Activated B cell treated with CpG ODN at 0.5 μM for 24 hours (primary cell): Measurements from ENCODE around the gene PXN. TPM values are rescaled to one million over a fixed set of nuclear protein-coding genes. Genes with fewer than 3 reads are reported as not detected.
"Not testable (repeated sequence)": the region's sequence is repeated elsewhere in the genome, so short reads cannot be mapped to it uniquely, and the experiment has no call there.

Source experiments
- ATAC-seq: fragments of 200-7000 bp; cut with Tn5 transposase; one replicate; pipeline ENCODE4 v1.10.0; 2021; ENCODE audit warnings: low read depth, mild to moderate bottlenecking, moderate library complexity
- CTCF ChIA-PET: fragments of 350-600 bp; sonication (Branson Sonifier 250); formaldehyde crosslinking; loops from one replicate; lab custom pipeline; 2021; ENCODE audit warnings: antibody characterized with exemption; lab: Charles Lee
- POLR2A ChIA-PET: fragments of 350-600 bp; sonication (Branson Sonifier 250); formaldehyde crosslinking; loops from one replicate; lab custom pipeline; 2021; ENCODE audit warnings: antibody characterized with exemption; lab: Charles Lee
- DNase-seq: peaks from one replicate; pipeline ENCODE4 v3.0.0; 2022
- H3K27ac Mint-ChIP-seq: one replicate; pipeline ENCODE4 v1.8.0; 2020; ENCODE audit warnings: mixed read lengths
- H3K27me3 Mint-ChIP-seq: one replicate; pipeline ENCODE4 v1.8.0; 2021; ENCODE audit warnings: mixed read lengths
- H3K36me3 Mint-ChIP-seq: one replicate; pipeline ENCODE4 v1.8.0; 2021; ENCODE audit warnings: low read depth, mixed read lengths
- H3K4me1 Mint-ChIP-seq: one replicate; pipeline ENCODE4 v1.8.0; 2021; ENCODE audit warnings: mixed read lengths
- H3K4me3 Mint-ChIP-seq: one replicate; pipeline ENCODE4 v1.8.0; 2020; ENCODE audit warnings: mild to moderate bottlenecking, mixed read lengths
- H3K9me3 Mint-ChIP-seq: one replicate; pipeline ENCODE4 v1.8.0; 2020; ENCODE audit warnings: mixed read lengths
- intact Hi-C: fragments of 100-400 bp; cut with micrococcal nuclease; formaldehyde crosslinking; loops from one replicate; pipeline ENCODE4 v1.15.1; 2024
- total RNA-seq: library from RNA; stranded (reverse); gene quantifications from 2 replicates; pipeline ENCODE4 v1.2.3, GENCODE V29; 2022
- TF ChIP-seq, protein P1 (sequence below): fragments of 200-600 bp; IDR thresholded peaks from one replicate; pipeline ENCODE4 v1.8.0; 2022; ENCODE audit warnings: antibody characterized with exemption, mild to moderate bottlenecking

PXN gene
- total RNA-seq, 1 donor from 2014 or later, result 1.7 TPM

DNA sequence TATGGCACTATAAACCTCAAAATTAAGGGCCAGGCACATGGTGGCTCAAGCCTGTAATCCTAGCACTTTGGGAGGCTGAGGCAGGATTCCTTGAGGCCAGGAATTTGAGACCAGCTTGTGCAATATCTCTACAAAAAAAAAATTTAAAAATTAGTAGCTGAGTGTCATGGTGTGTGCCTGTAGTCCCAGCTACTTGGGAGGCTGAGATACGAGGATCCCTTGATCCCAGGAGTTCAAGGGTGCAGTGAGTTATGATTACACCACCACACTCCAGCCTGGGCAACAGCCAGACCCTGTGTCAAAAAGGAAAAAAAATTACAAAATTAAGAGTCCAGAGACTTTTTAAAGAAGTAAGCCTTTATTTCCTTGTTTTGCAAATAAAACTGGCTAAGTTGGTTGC, 69.2 kb downstream of the PXN start:
- Mint-ChIP-seq H3K27ac (no peak overlapping the region), H3K36me3 (peaks cover 60% of the 10 kb centered on the region)
- intact Hi-C loops, result no loop called here

DNA sequence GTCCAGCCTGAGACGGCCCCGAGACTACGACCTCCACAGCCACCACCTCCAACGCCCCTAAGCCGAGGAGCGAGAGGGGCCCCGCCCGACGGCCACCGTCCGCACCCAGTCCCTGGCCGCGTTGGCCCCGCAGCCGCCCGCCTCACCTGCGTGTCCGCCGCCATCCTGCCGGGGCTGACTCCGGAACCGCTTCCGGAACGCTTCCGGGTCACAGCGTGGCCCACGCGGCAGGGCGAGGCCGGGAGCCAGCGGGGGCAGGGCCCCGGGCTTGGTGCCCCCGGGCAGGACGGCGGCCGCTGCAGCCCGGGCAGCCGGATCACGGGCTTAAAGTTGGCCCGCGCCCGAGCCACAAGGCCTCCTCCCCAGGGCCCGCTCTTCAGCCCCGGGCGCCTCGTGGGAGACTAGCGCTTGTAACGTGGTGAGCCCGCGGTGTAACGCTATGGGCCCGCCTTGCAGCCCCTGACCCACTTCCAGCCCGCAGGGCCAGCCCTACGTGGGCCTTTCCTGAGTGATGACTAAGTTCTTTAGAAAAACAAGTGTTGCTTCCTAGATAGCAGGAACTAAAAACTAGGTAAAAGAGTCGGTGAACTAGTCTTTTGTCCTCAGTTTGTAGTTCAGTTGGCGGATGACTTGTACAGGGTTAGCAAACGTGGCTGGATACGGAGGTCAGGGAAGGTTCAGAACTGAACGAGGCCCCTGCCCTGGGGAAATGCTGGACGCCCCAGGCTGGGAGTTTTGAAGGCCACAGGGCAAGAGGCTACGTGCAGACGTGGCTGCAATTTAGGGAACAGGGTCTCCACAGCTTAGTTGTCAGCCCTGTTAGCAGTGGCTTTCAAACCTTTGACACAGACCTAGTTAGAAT, 70.8 kb downstream of the PXN start, which contains the start of gene GCN1:
Gene GCN1 (minus strand): TSS at position 182 of the 862 bp plus-strand sequence. CDS start 18 bp downstream, at position 164.
- Mint-ChIP-seq H3K27ac (peak within 1 kb of the TSS; percentile 86), H3K9me3 (no peaks in the 10 kb centered on the region), H3K4me3 (peak within 1 kb of the TSS; percentile 83), H3K36me3 (peaks cover 57% of the 10 kb centered on the region), H3K4me1 (peaks cover 51% of the 10 kb centered on the region), H3K27me3 (no peaks in the 10 kb centered on the region)
- intact Hi-C loops, result no loop called here
- TF ChIP-seq, protein P1, sequence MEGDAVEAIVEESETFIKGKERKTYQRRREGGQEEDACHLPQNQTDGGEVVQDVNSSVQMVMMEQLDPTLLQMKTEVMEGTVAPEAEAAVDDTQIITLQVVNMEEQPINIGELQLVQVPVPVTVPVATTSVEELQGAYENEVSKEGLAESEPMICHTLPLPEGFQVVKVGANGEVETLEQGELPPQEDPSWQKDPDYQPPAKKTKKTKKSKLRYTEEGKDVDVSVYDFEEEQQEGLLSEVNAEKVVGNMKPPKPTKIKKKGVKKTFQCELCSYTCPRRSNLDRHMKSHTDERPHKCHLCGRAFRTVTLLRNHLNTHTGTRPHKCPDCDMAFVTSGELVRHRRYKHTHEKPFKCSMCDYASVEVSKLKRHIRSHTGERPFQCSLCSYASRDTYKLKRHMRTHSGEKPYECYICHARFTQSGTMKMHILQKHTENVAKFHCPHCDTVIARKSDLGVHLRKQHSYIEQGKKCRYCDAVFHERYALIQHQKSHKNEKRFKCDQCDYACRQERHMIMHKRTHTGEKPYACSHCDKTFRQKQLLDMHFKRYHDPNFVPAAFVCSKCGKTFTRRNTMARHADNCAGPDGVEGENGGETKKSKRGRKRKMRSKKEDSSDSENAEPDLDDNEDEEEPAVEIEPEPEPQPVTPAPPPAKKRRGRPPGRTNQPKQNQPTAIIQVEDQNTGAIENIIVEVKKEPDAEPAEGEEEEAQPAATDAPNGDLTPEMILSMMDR, result no peak
- ChIA-PET CTCF (no interaction called here), POLR2A (interaction anchor here (1.3 to 2.3 kb wide), 3 partner anchors 71 to 107 kb away, joined by 4 to 15 read pairs (median 4); partner anchors contain the start of genes PXN, RNU4-1 and RNU4-2)
- DNase-seq, result peak; percentile 97
- peak; percentile 94 for ATAC-seq

More for the DNA sequence above, 69.2 kb downstream of the PXN start:
- DNase-seq, result no peak
- peaks cover 59% of the 10 kb centered on the region for H3K4me1 Mint-ChIP-seq
- no peak for ATAC-seq
- H3K9me3 Mint-ChIP-seq, result no peaks in the 10 kb centered on the region
- TF ChIP-seq, protein P1, result no peak
- no peaks in the 10 kb centered on the region for H3K27me3 Mint-ChIP-seq
- H3K4me3 Mint-ChIP-seq, result no peak overlapping the region
- ChIA-PET CTCF (no interaction called here), POLR2A (interaction anchor here (1.0 to 2.3 kb wide), 5 partner anchors 9 to 207 kb away, joined by 3 to 15 read pairs (median 3); partner anchors contain the start of genes RNU4-1 and RNU4-2)

DNA sequence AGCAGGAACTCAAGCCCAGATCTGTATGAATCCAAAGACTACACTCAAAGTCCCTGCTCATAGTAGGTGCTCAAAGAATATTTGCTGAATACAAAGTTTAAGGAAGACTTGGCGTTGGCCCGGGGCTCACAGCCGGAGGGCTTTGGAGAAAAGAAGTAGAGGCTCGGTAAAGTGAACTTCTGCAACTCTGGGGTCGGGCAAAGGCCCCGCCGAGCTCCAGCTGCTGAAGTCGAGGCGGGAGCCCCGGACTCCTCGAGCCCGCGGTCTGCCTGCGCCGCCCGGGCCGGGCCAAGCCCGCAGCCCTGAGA, 71.3 kb downstream of the PXN start:
- TF ChIP-seq, protein P1, result no peak
- Mint-ChIP-seq H3K9me3 (no peaks in the 10 kb centered on the region), H3K4me3 (peak overlapping the region; percentile 83), H3K27ac (peak overlapping the region; percentile 67), H3K4me1 (peaks cover 45% of the 10 kb centered on the region), H3K27me3 (no peaks in the 10 kb centered on the region), H3K36me3 (peaks cover 54% of the 10 kb centered on the region)
- intact Hi-C loops, result no loop called here
- ChIA-PET CTCF (no interaction called here), POLR2A (interaction anchor here (1.3 to 1.6 kb wide), 2 partner anchors 71 to 107 kb away, joined by 4 read pairs; partner anchors contain the start of gene PXN)
- ATAC-seq (peak; percentile 38), DNase-seq (no peak)

DNA sequence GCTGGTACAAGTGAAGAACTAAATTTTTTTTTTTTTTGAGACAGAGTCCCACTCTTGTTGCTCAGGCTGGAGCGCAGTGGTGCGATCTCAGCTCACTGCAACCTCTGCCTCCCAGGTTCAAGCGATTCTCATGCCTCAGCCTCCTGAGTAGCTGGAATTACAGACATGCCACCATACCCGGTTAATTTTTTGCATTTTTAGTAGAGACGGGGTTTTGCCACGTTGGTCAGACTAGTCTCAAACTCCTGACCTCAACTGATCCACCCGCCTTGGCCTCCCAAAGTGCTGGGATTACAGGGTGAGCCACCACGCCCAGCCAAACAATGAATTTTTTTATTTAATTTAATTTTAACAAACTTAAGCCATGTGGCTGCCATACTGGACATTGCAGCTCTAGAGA, 72.2 kb downstream of the PXN start:
- H3K27ac Mint-ChIP-seq, H3K27me3 Mint-ChIP-seq, H3K9me3 Mint-ChIP-seq, ATAC-seq, CTCF ChIA-PET, DNase-seq, intact Hi-C loops: not testable (repeated sequence)
- Mint-ChIP-seq H3K4me1 (peaks cover 37% of the 10 kb centered on the region), H3K4me3 (peak overlapping the region; percentile 83), H3K36me3 (peaks cover 52% of the 10 kb centered on the region)
- POLR2A ChIA-PET, result interaction anchor here (0.9 to 1.3 kb wide), 2 partner anchors 98 to 106 kb away, joined by 3 to 4 read pairs; partner anchors contain the start of gene RNU4-2

DNA sequence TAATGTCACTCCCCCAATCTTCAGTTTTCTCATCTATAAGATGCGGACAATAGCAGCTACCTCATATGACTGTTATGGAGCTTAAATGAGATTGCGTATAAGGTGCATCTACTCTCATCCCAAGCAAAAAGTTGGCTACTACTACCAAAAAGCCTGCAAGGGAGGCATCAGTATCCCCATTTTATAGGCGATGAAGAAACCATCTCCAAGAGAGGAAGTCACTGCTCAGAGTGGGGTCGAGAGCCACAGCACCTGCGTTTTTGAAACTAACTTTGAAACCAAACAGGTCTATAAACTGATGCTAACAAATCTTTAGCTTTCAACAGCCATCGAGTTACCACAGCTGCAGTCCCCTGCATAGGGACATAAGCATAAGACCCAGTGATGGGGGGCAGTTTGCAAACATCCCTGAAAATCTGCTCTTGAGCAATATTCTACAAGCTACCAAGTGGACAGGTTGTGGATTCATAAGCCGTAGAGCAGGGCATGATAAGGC, 74.5 kb downstream of the PXN start:
- ChIA-PET POLR2A (interaction anchor here (6.2 kb wide), 1 partner anchor 10 kb away, joined by 44 read pairs; the partner anchor contains the start of gene RPLP0), CTCF (no interaction called here)
- no peaks in the 10 kb centered on the region for H3K27me3 Mint-ChIP-seq

More for the DNA sequence above, 74.5 kb downstream of the PXN start:
- Mint-ChIP-seq H3K36me3 (peaks cover 53% of the 10 kb centered on the region), H3K4me1 (peaks cover 28% of the 10 kb centered on the region), H3K9me3 (no peaks in the 10 kb centered on the region), H3K27ac (no peak overlapping the region), H3K4me3 (no peak overlapping the region)
- ATAC-seq (no peak), DNase-seq (no peak)
- TF ChIP-seq, protein P1, result no peak
- intact Hi-C loops, result no loop called here
